Neural progenitor cell (in vitro differentiated cells): ENCODE measurements around the gene PARP11. TPM values are rescaled to one million over a fixed set of nuclear protein-coding genes. Genes with fewer than 3 reads are reported as not detected.

ENCODE experiments used
- DNase-seq: peaks from one replicate; pipeline ENCODE4 v3.0.0-alpha.2; 2016; ENCODE audit warnings: low spot score
- H2AFZ ChIP-seq: fragments of 200-600 bp; sonication (generic); replicated peaks from 2 replicates; pipeline ENCODE4 v1.6.1; 2016; ENCODE audit warnings: antibody characterized with exemption
- H3F3A ChIP-seq: fragments of 200-600 bp; sonication (generic); 2 replicates; pipeline ENCODE4 v1.6.1; 2016; ENCODE audit warnings: antibody characterized with exemption, low read depth
- H3K27ac ChIP-seq: fragments of 200-600 bp; sonication (generic); 2 replicates; pipeline ENCODE4 v1.5.1; 2016; ENCODE audit warnings: mild to moderate bottlenecking
- H3K27me3 ChIP-seq: fragments of 200-600 bp; sonication (generic); 2 replicates; pipeline ENCODE4 v1.6.1; 2016; ENCODE audit warnings: mild to moderate bottlenecking, moderate library complexity
- H3K36me3 ChIP-seq: fragments of 200-600 bp; sonication (generic); 2 replicates; pipeline ENCODE4 v1.5.1; 2016
- H3K4me1 ChIP-seq: fragments of 200-600 bp; sonication (generic); 2 replicates; pipeline ENCODE4 v1.6.1; 2016; ENCODE audit warnings: mixed run types
- H3K4me2 ChIP-seq: fragments of 200-600 bp; sonication (generic); 2 replicates; pipeline ENCODE4 v1.6.1; 2016
- H3K4me3 ChIP-seq: fragments of 200-600 bp; sonication (generic); 2 replicates; pipeline ENCODE4 v1.5.1; 2016
- H3K79me2 ChIP-seq: fragments of 200-600 bp; sonication (generic); 2 replicates; pipeline ENCODE4 v1.6.1; 2016; ENCODE audit warnings: low read depth
- H3K9ac ChIP-seq: fragments of 200-600 bp; sonication (generic); 2 replicates; pipeline ENCODE4 v1.6.1; 2016
- H3K9me3 ChIP-seq: fragments of 200-600 bp; sonication (generic); 2 replicates; pipeline ENCODE4 v1.5.1; 2016; ENCODE audit warnings: low read depth
- H4K20me1 ChIP-seq: fragments of 200-600 bp; sonication (generic); 2 replicates; pipeline ENCODE4 v1.6.1; 2016; ENCODE audit warnings: low read depth
- H3K27ac Mint-ChIP-seq: 3 replicates; pipeline ENCODE4 v1.8.0; 2021; ENCODE audit warnings: mixed read lengths
- H3K27me3 Mint-ChIP-seq: 2 replicates; pipeline ENCODE4 v1.8.0; 2022; ENCODE audit warnings: low read depth, mild to moderate bottlenecking, inconsistent platforms, moderate library complexity, mixed read lengths; ENCODE audit not compliant: insufficient read depth
- H3K36me3 Mint-ChIP-seq: 3 replicates; pipeline ENCODE4 v1.8.0; 2021; ENCODE audit warnings: mixed read lengths
- H3K4me1 Mint-ChIP-seq: 3 replicates; pipeline ENCODE4 v1.8.0; 2021; ENCODE audit warnings: mixed read lengths
- H3K4me3 Mint-ChIP-seq: 3 replicates; pipeline ENCODE4 v1.8.0; 2021; ENCODE audit warnings: mild to moderate bottlenecking, moderate library complexity, mixed read lengths
- H3K9me3 Mint-ChIP-seq: 3 replicates; pipeline ENCODE4 v1.8.0; 2020; ENCODE audit warnings: mixed read lengths
- EZH2 ChIP-seq: fragments of 200-600 bp; sonication (generic); IDR thresholded peaks from 2 replicates; pipeline ENCODE4 v1.6.1; 2017; ENCODE audit warnings: antibody characterized with exemption, mild to moderate bottlenecking, moderate library complexity
- EZH2phosphoT487 ChIP-seq: fragments of 200-600 bp; sonication (generic); IDR thresholded peaks from 2 replicates; pipeline ENCODE4 v1.6.1; 2017; ENCODE audit warnings: antibody characterized with exemption
- total RNA-seq: library from RNA; depleted of rRNA; stranded (reverse); fragments of >200 nt; gene quantifications from 2 replicates; pipeline ENCODE4 v1.2.3, GENCODE V29; 2015; ENCODE audit warnings: low replicate concordance
- TF ChIP-seq, protein P1 (sequence below): fragments of 200-600 bp; sonication (generic); IDR thresholded peaks from 2 replicates; pipeline ENCODE4 v1.5.1; 2017; ENCODE audit warnings: antibody characterized with exemption, mild to moderate bottlenecking

The PARP11 gene
- total RNA-seq, 1 donor from 2014 or later: 12.2 TPM

DNA sequence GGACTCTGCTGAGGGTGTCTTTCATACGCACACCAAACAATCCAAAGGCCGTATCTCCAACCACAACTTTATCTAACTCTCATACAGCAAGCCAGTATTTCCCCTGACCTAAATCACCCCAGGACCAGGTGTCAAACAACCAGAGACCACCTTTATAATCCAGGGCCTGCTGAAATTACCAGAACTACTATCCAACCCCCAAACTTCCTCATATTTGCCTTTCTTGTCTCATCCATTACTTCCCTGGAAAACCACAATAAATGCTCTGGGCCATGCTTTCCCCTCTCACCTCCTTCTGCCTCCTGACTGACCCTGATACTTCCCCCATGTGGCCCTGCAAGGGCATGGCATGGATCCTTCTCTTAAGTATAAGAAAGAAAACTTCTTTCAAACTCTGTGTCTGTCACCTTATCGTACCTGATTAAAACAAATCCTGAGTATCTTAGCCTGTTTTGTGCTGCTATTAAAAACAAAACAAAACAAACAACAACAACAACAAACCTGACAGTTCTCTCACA lies 75.6 kb downstream of the PARP11 start:
- Mint-ChIP-seq H3K9me3 (no peaks in the 10 kb centered on the region), H3K36me3 (no peaks in the 10 kb centered on the region), H3K27me3 (no peaks in the 10 kb centered on the region), H3K4me1 (no peaks in the 10 kb centered on the region), H3K4me3 (no peak overlapping the region), H3K27ac (no peak overlapping the region)
- no peaks in the 10 kb centered on the region for H3K79me2 ChIP-seq
- no peak for TF ChIP-seq EZH2phosphoT487
- no peak for TF ChIP-seq EZH2
- TF ChIP-seq, protein P1, sequence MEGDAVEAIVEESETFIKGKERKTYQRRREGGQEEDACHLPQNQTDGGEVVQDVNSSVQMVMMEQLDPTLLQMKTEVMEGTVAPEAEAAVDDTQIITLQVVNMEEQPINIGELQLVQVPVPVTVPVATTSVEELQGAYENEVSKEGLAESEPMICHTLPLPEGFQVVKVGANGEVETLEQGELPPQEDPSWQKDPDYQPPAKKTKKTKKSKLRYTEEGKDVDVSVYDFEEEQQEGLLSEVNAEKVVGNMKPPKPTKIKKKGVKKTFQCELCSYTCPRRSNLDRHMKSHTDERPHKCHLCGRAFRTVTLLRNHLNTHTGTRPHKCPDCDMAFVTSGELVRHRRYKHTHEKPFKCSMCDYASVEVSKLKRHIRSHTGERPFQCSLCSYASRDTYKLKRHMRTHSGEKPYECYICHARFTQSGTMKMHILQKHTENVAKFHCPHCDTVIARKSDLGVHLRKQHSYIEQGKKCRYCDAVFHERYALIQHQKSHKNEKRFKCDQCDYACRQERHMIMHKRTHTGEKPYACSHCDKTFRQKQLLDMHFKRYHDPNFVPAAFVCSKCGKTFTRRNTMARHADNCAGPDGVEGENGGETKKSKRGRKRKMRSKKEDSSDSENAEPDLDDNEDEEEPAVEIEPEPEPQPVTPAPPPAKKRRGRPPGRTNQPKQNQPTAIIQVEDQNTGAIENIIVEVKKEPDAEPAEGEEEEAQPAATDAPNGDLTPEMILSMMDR: peak; percentile 23
- no peaks in the 10 kb centered on the region for H3F3A ChIP-seq
- no peaks in the 10 kb centered on the region for H3K36me3 ChIP-seq
- no peak overlapping the region for H3K27ac ChIP-seq
- no peak overlapping the region for H3K4me3 ChIP-seq
- H3K4me1 ChIP-seq: no peaks in the 10 kb centered on the region
- no peaks in the 10 kb centered on the region for H4K20me1 ChIP-seq
- no peaks in the 10 kb centered on the region for H3K9me3 ChIP-seq
- no peak for DNase-seq
- H3K4me2 ChIP-seq: no peak overlapping the region
- no peaks in the 10 kb centered on the region for H3K27me3 ChIP-seq
- H3K9ac ChIP-seq: no peak overlapping the region
- H2AFZ ChIP-seq: no peak overlapping the region

DNA sequence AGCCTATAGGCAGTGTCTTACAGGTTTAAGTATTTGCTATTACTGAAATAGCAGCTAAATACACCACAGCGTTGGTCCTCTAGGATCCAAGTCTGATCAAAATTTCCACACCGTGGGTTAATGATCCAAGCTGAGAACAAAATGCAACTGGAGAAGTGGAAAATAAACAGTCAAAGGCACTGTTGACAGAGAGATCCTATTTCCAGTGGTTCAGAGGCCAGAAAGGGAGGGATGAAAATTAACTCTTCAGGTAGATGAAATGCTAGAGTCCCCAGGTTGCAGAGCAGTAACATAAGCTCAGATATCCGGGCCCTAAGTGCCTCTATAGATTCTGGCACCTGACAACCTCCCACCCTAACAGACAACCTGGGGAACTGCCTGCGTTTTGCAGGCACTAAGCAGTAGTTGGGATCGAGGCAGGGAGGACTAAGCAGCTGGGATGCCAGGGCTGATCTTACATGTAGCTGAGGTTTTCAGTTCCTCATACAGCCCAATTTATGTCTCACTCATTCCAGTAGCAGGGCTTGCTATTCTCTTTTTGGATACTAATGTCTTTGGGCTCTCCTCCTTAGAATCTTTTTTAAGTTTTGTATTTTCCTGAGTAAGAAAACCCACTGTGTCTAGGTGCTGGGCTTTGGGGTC lies 77.6 kb downstream of the PARP11 start:
- H3K27ac ChIP-seq: no peak overlapping the region
- no peaks in the 10 kb centered on the region for H3K4me1 ChIP-seq
- H3K4me2 ChIP-seq: no peak overlapping the region
- no peak for TF ChIP-seq EZH2
- TF ChIP-seq, protein P1: no peak
- no peak for TF ChIP-seq EZH2phosphoT487
- no peak overlapping the region for H2AFZ ChIP-seq
- H3K4me1 Mint-ChIP-seq: peaks cover 6% of the 10 kb centered on the region
- H3K9me3 Mint-ChIP-seq: no peaks in the 10 kb centered on the region
- H3K27ac Mint-ChIP-seq: no peak overlapping the region
- H3F3A ChIP-seq: peaks cover under 1% of the 10 kb centered on the region
- no peak for DNase-seq
- H3K9ac ChIP-seq: no peak overlapping the region
- H3K36me3 ChIP-seq: no peaks in the 10 kb centered on the region
- H3K4me3 ChIP-seq: no peak overlapping the region
- H3K27me3 Mint-ChIP-seq: no peaks in the 10 kb centered on the region
- no peak overlapping the region for H3K4me3 Mint-ChIP-seq
- H3K9me3 ChIP-seq: no peaks in the 10 kb centered on the region
- no peaks in the 10 kb centered on the region for H3K79me2 ChIP-seq
- no peaks in the 10 kb centered on the region for H3K27me3 ChIP-seq
- no peaks in the 10 kb centered on the region for H3K36me3 Mint-ChIP-seq
- H4K20me1 ChIP-seq: no peaks in the 10 kb centered on the region

DNA sequence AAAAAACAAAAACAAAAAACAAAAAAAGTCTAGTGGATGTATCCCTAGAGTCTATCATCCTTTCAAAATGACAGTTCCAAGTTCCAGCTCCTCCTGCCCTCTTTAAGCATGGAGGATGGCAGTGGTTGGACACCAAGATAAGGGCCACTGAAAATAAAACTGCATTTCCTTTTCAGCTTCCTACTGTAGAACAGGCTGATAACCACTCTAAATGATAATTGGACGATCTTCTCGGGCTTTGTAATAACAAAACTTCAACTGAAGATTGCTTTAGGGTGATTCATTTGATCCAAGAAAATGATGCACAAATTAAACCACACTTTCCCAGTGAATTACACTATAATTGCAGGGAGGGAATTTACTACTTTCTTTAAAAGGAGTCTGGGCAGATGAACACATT lies 78.1 kb downstream of the PARP11 start:
- Histone ChIP-seq H2AFZ (no peak overlapping the region), H3K79me2 (no peaks in the 10 kb centered on the region), H3K27me3 (no peaks in the 10 kb centered on the region), H3K4me1 (peaks cover under 1% of the 10 kb centered on the region), H3K4me2 (no peak overlapping the region), H3F3A (peaks cover 5% of the 10 kb centered on the region), H3K9me3 (no peaks in the 10 kb centered on the region), H4K20me1 (no peaks in the 10 kb centered on the region), H3K27ac (no peak overlapping the region), H3K4me3 (no peak overlapping the region), H3K36me3 (no peaks in the 10 kb centered on the region), H3K9ac (no peak overlapping the region)
- Mint-ChIP-seq H3K4me1 (peaks cover 9% of the 10 kb centered on the region), H3K27ac (no peak overlapping the region), H3K27me3 (no peaks in the 10 kb centered on the region), H3K36me3 (no peaks in the 10 kb centered on the region), H3K9me3 (no peaks in the 10 kb centered on the region), H3K4me3 (no peak overlapping the region)
- no peak for DNase-seq
- TF ChIP-seq EZH2phosphoT487 (no peak), EZH2 (no peak)
- TF ChIP-seq, protein P1: no peak
